22Rv1 (cell line): ENCODE results near the gene DCHS1.

Experiments
- ZFX ChIP-seq: fragments of 450-650 bp; IDR thresholded peaks from 2 replicates; pipeline ENCODE4 v1.6.1; 2017; ENCODE audit warnings: antibody characterized with exemption, borderline replicate concordance
- TF ChIP-seq, protein P1 (sequence below): fragments of 450-650 bp; IDR thresholded peaks from 2 replicates; pipeline ENCODE4 v1.5.1; 2017; ENCODE audit warnings: mild to moderate bottlenecking

DNA sequence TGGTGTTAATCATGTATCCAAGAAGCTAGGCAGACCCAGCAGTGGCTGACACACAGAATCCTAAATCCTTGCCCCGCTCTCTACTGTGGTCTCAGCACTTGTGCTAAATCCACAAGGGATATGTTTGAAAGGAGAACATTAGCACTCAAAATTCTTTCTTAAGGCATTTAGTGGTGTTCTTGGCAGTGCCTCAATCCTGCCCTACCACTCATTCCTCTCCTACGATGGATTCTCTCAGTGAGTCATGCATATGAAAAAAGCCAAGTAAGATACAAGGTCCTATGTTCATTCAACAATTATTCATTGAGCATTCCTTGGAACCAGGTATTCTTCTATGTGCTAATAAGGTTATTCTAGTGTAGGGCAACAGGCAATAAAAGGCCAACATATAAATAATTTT is 83.4 kb downstream of the DCHS1 start:
- TF ChIP-seq, protein P1, sequence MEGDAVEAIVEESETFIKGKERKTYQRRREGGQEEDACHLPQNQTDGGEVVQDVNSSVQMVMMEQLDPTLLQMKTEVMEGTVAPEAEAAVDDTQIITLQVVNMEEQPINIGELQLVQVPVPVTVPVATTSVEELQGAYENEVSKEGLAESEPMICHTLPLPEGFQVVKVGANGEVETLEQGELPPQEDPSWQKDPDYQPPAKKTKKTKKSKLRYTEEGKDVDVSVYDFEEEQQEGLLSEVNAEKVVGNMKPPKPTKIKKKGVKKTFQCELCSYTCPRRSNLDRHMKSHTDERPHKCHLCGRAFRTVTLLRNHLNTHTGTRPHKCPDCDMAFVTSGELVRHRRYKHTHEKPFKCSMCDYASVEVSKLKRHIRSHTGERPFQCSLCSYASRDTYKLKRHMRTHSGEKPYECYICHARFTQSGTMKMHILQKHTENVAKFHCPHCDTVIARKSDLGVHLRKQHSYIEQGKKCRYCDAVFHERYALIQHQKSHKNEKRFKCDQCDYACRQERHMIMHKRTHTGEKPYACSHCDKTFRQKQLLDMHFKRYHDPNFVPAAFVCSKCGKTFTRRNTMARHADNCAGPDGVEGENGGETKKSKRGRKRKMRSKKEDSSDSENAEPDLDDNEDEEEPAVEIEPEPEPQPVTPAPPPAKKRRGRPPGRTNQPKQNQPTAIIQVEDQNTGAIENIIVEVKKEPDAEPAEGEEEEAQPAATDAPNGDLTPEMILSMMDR: no peak
- no peak for TF ChIP-seq ZFX
